Measurements from ENCODE around the gene PKP2.
"Not testable (repeated sequence)": the region's sequence is repeated elsewhere in the genome, so short reads cannot be mapped to it uniquely, and the experiment has no call there.

The PKP2 gene

DNA sequence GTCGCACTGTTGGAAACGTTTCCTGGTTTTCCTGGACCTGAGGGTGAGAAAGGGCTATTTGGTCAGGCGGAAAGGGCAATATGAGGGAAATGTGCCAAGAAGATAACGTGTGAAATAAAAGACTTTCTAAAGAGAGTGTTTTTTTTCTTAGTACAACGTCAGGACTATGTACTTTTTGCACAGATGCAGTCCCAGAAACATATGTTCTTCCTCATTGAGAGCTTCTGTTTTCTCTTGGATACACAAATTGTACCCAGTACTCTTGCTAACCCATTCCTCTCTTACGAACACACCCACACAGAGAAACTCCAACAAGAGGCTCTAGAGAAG is 669 bp upstream of the PKP2 start:
- no peak for DNase-seq

GRCh38 chr12:32895688-32896431 is 717 bp downstream of the PKP2 start:
- DNase-seq: peak in 1 of 51 donors; percentile 5

GRCh38 chr12:32894566-32894965 is 2.0 kb downstream of the PKP2 start:
- DNase-seq: no peak

- no peak for DNase-seq
These were observed 3.1 kb downstream of the PKP2 start for GRCh38 chr12:32893458-32893857.

GRCh38 chr12:32893043-32893442 is 3.5 kb downstream of the PKP2 start:
- DNase-seq: no peak

GRCh38 chr12:32892369-32892768 is 4.2 kb downstream of the PKP2 start:
- not testable (repeated sequence) for DNase-seq

- no peak for DNase-seq
These were observed 4.6 kb downstream of the PKP2 start for GRCh38 chr12:32891956-32892355.

DNA sequence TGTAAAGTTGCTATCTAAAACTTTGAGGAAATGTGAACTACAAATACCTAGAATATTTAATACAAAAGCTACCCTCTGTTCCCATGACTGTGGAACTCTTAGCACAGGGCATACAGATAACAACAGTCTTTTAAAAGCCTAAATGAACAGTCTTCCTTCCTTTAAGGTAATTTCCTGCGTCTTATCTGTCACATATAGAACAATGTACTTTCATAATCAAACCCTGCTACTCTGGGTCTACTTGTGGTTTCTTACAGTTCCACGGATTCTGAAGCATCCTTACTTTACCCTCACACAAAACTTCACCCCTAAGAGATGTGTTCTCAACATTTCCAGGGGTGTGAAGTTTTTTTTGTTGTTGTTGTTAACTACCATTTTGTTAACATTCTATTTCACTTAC is 5.1 kb downstream of the PKP2 start:
- no peak for DNase-seq

- DNase-seq: peak in 1 of 51 donors; percentile 57
These were observed 7.4 kb downstream of the PKP2 start for GRCh38 chr12:32889011-32889760.

DNA sequence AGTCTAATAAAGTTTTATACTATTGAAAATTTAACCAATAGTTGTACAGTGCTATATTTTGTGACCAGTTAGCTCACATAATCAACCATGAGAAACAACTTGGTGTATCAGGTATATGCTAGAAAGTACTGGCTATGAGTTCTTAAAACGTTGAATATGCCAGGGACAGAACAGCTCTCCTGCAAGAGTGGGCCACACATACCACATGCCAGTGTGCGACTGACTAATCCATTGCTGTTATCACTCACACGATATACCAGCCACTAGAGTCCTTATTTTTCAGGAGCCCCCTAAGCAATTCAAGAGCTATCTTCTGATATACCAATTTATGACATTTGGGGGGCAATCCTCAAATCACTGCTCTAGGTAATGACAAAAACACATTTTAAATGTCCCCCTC is 9.5 kb downstream of the PKP2 start:
- no peak for DNase-seq

DNA sequence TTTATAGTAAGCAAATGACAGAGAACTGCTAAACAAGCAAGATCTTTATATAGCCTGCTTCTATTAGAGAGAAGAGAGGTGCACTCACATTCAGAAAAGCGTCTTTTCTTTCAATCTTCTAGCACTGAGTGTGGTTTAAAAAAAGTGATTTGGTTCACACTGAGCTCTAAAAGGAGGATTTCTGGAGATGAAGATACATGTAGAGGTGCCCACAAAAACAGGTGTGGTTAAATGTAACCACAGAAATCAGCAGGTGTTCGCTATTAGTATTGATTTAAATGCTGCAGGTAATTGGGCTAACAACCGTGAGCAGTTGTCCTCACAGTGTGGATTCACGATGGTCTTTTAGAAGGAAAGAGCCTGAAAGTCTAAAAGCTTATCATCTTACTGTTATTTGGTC is 10.7 kb downstream of the PKP2 start:
- DNase-seq: no peak

GRCh38 chr12:32884962-32885361 is 11.6 kb downstream of the PKP2 start:
- DNase-seq: no peak

GRCh38 chr12:32881702-32882101 is 14.9 kb downstream of the PKP2 start:
- DNase-seq: no peak

DNA sequence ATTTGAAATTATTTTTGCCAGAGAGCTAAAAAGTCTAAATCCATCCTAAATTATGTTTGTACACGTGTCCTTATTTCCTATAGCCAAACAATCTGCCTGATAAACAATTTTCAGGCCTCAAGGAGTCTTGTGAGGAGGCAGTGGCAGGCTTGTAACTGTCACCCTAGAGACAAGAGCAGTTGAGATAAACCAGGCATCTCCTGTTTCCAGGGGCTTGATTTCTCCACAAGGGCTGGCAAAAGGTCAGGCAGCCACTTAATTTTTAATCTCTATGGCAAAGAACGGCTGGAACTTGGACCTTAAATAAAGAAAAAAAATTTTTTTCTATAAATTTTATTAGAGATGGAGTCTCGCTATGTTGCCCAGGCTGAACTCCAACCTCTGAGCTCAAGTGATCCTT is 15.5 kb downstream of the PKP2 start:
- DNase-seq: no peak

GRCh38 chr12:32879066-32879465 is 17.5 kb downstream of the PKP2 start:
- DNase-seq: not testable (repeated sequence)

DNA sequence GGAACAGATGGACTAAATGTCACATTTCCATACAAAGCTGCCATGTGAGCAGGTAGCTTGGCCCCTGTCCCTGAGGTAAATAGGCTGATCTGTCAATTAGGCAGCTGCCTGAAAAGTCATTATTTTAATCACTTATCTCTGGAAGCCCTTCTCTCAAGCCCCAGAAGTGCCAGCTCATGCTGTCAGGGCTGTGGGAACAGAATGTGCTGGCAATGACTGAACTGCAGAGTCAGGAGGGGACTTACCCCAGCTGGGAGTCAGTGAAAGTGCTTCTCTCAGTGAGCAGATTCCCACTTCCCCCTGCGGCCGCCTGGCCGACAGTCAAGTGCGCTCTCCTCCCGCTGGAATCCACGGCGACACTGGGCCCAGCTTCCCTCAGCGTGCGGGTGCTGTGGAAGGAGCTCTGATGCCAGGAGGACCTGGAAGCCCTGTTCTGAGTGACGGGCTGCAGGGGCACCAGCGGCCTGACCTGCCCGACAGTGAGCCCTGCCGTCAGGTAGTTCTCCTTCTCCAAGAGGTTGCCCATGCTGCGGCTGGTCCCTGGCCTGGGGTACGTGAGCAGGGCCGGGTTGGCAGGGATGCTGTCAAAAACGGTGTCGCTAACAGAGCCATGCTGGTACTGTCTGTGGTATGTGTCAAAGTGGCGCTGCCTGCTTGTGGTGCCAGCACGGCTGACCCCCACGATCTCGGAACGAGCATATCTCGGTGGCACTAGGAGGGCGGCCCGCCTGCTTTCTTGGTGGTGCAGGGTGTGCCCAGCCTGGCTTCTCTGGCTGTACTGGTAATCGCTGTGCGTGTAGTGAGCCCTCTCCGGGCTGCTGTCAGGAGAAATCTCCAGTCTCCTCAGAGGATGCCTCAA is 18.7 kb downstream of the PKP2 start:
- DNase-seq: peak in 15 of 51 donors; percentile 1 to 24 (median 11)

GRCh38 chr12:32876004-32876403 is 20.6 kb downstream of the PKP2 start:
- DNase-seq: no peak

DNA sequence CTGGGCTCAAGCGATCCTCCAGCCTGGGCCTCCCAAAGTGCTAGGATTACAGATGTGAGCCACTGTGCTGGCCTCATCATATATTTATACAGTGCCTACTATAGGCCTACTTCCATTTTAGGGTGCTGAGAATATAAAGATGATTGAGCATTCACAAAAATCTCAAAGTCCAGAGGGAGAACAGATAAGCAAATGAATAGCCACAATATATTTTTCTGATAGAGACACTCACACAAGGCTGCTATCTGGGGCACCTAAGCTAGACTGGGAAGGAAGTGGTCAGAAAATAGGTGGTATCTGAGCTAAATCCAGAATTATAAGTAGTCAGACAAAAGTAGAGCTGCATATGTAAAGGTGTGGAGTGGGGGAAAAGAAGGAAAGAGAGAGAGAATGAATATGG is 21.6 kb downstream of the PKP2 start:
- no peak for DNase-seq

DNA sequence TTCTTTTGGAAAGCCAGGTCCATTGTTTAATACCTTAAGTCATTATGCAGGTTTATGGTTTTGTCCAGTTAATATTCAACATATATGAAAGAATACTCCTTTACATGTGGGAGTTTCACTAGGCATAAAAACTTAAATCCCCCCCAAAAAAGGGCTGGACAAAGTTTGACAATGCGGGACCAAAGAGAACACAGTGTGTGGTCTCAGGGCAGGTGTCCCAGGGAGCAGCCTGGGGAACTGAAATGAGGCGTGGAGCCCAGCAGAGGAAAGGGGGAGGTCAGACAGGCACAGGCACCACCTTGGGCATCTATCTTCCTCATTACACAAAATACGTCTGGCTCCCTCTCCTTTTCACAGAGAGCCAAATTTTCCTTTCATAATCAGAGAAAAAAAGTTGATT is 22.5 kb downstream of the PKP2 start:
- no peak for DNase-seq

GRCh38 chr12:32872416-32872815 is 24.2 kb downstream of the PKP2 start:
- DNase-seq: not testable (repeated sequence)

- no peak for DNase-seq
These were observed 25.9 kb downstream of the PKP2 start for GRCh38 chr12:32870716-32871115.

DNA sequence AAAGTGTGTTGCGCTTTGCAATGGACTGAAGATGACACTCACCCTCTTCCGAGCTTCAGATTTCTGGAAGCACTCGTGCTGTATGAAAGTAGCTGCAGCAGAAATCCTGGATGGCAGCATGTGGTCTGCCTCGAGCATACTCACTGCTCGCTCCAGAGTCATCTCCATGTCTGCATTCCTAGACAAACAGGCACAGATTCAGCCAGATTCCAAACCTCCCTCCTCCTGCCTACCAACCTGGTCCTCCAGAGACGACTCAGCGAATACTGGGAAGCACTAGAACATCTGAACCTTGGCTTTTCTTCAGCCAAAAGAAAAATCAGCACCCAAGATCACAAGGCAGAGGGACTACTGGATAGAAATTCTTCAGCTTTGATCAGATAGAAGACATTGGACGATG is 27.7 kb downstream of the PKP2 start:
- no peak for DNase-seq
